Parathyroid adenoma (tissue), 2 donors: ENCODE results near the gene ZNF831.

Source experiments
- H2AFZ ChIP-seq: fragments of 300-600 bp; sonication (generic); one replicate; pipeline ENCODE4 v1.7.0; 2017; ENCODE audit warnings: antibody characterized with exemption, mild to moderate bottlenecking
- H3K27ac ChIP-seq: fragments of 300-600 bp; sonication (generic); one replicate; pipeline ENCODE4 v1.7.0; 2017
- H3K27me3 ChIP-seq: fragments of 300-600 bp; sonication (generic); one replicate; pipeline ENCODE4 v1.7.0; 2017; ENCODE audit warnings: low read length; ENCODE audit not compliant: control insufficient read depth, insufficient read depth
- H3K36me3 ChIP-seq: fragments of 300-600 bp; sonication (generic); one replicate; pipeline ENCODE4 v1.7.0; 2017; ENCODE audit warnings: low read length; ENCODE audit not compliant: control insufficient read depth, insufficient read depth
- H3K4me1 ChIP-seq: fragments of 300-600 bp; sonication (generic); one replicate; pipeline ENCODE4 v1.7.0; 2017; ENCODE audit warnings: control low read depth
- H3K4me2 ChIP-seq: fragments of 300-600 bp; sonication (generic); one replicate; pipeline ENCODE4 v1.7.0; 2017; ENCODE audit warnings: low read length
- H3K4me3 ChIP-seq: fragments of 300-600 bp; sonication (generic); one replicate; pipeline ENCODE4 v1.7.0; 2017; ENCODE audit warnings: low read depth, low read length
- H3K79me2 ChIP-seq: fragments of 300-600 bp; sonication (generic); one replicate; pipeline ENCODE4 v1.7.0; 2017; ENCODE audit warnings: control low read depth
- H3K9ac ChIP-seq: fragments of 300-600 bp; sonication (generic); one replicate; pipeline ENCODE4 v1.7.0; 2017; ENCODE audit warnings: mild to moderate bottlenecking
- H3K9me3 ChIP-seq: fragments of 300-600 bp; sonication (generic); one replicate; pipeline ENCODE4 v1.7.0; 2017; ENCODE audit warnings: low read length; ENCODE audit not compliant: control insufficient read depth
- CTCF ChIP-seq: fragments of 300-600 bp; sonication (generic); IDR thresholded peaks from one replicate; pipeline ENCODE4 v1.7.0; 2017; ENCODE audit warnings: antibody characterized with exemption, mild to moderate bottlenecking
- donor health status: primary hyperparathyroidism.

Gene ZNF831

GRCh38 chr20:59224236-59224635 is 60.6 kb downstream of the ZNF831 start:
- H3K36me3 ChIP-seq: no peaks in the 10 kb centered on the region
- H3K27ac ChIP-seq: no peak overlapping the region
- no peaks in the 10 kb centered on the region for H3K79me2 ChIP-seq
- H3K4me3 ChIP-seq: no peak overlapping the region
- no peak overlapping the region for H3K4me2 ChIP-seq
- no peaks in the 10 kb centered on the region for H3K4me1 ChIP-seq
- H2AFZ ChIP-seq: no peak overlapping the region
- H3K9me3 ChIP-seq: no peaks in the 10 kb centered on the region
- H3K9ac ChIP-seq: no peak overlapping the region
- TF ChIP-seq CTCF: no peak
- peaks cover 4% of the 10 kb centered on the region for H3K27me3 ChIP-seq

- Histone ChIP-seq H3K79me2 (no peaks in the 10 kb centered on the region), H3K9ac (no peak overlapping the region), H2AFZ (no peak overlapping the region), H3K36me3 (no peaks in the 10 kb centered on the region), H3K4me3 (no peak overlapping the region), H3K9me3 (no peaks in the 10 kb centered on the region), H3K4me2 (no peak overlapping the region), H3K27ac (no peak overlapping the region), H3K27me3 (no peaks in the 10 kb centered on the region), H3K4me1 (no peaks in the 10 kb centered on the region)
- TF ChIP-seq CTCF: no peak
These were observed 66.8 kb downstream of the ZNF831 start for GRCh38 chr20:59230385-59230784.

- Histone ChIP-seq H3K9me3 (no peaks in the 10 kb centered on the region), H3K27me3 (no peaks in the 10 kb centered on the region), H3K4me2 (no peak overlapping the region), H3K9ac (no peak overlapping the region), H3K27ac (no peak overlapping the region), H3K79me2 (no peaks in the 10 kb centered on the region), H3K4me1 (no peaks in the 10 kb centered on the region), H2AFZ (no peak overlapping the region), H3K36me3 (no peaks in the 10 kb centered on the region), H3K4me3 (no peak overlapping the region)
- TF ChIP-seq CTCF: no peak
These were observed 67.6 kb downstream of the ZNF831 start for GRCh38 chr20:59231124-59231804.

GRCh38 chr20:59232618-59233017 is 69.0 kb downstream of the ZNF831 start:
- no peak overlapping the region for H3K4me2 ChIP-seq
- no peak overlapping the region for H3K4me3 ChIP-seq
- H3K27ac ChIP-seq: no peak overlapping the region
- H3K27me3 ChIP-seq: no peaks in the 10 kb centered on the region
- H3K9ac ChIP-seq: no peak overlapping the region
- H3K9me3 ChIP-seq: no peaks in the 10 kb centered on the region
- H3K79me2 ChIP-seq: no peaks in the 10 kb centered on the region
- TF ChIP-seq CTCF: no peak
- H2AFZ ChIP-seq: no peak overlapping the region
- H3K36me3 ChIP-seq: no peaks in the 10 kb centered on the region
- no peaks in the 10 kb centered on the region for H3K4me1 ChIP-seq

- Histone ChIP-seq H2AFZ (no peak overlapping the region), H3K4me1 (no peaks in the 10 kb centered on the region), H3K9me3 (no peaks in the 10 kb centered on the region), H3K27me3 (no peaks in the 10 kb centered on the region), H3K27ac (no peak overlapping the region), H3K79me2 (no peaks in the 10 kb centered on the region), H3K9ac (no peak overlapping the region), H3K36me3 (no peaks in the 10 kb centered on the region), H3K4me3 (no peak overlapping the region), H3K4me2 (no peak overlapping the region)
- TF ChIP-seq CTCF: no peak
These were observed 71.6 kb downstream of the ZNF831 start for GRCh38 chr20:59235226-59235625.
